Astrocyte of the cerebellum (primary cell): ENCODE measurements around the gene SKAP1.

Experiments used
- DNase-seq: peaks from one replicate; pipeline ENCODE4 v3.0.0-alpha.2; 2011; ENCODE audit warnings: low read depth
- H3K4me3 ChIP-seq: 2 replicates; pipeline ENCODE4 v1.5.1; 2011; ENCODE audit warnings: mild to moderate bottlenecking, low read depth, low read length, moderate library complexity
- in situ Hi-C: cut with HindIII; loops from 2 replicates; pipeline ENCODE4 v1.10.0; 2017; ENCODE audit warnings: low sequenced_read_pairs
- TF ChIP-seq, protein P1 (sequence below): IDR thresholded peaks from 2 replicates; pipeline ENCODE4 v1.5.1; 2012; ENCODE audit warnings: low read length, low read depth, moderate library complexity, mild to moderate bottlenecking; ENCODE audit errors: missing control alignments

The SKAP1 gene

GRCh38 chr17:48471817-48472410, 41.9 kb upstream of the SKAP1 start:
- in situ Hi-C loops = no loop called here
- DNase-seq = no peak
- no peak overlapping the region for H3K4me3 ChIP-seq
- TF ChIP-seq, protein P1, sequence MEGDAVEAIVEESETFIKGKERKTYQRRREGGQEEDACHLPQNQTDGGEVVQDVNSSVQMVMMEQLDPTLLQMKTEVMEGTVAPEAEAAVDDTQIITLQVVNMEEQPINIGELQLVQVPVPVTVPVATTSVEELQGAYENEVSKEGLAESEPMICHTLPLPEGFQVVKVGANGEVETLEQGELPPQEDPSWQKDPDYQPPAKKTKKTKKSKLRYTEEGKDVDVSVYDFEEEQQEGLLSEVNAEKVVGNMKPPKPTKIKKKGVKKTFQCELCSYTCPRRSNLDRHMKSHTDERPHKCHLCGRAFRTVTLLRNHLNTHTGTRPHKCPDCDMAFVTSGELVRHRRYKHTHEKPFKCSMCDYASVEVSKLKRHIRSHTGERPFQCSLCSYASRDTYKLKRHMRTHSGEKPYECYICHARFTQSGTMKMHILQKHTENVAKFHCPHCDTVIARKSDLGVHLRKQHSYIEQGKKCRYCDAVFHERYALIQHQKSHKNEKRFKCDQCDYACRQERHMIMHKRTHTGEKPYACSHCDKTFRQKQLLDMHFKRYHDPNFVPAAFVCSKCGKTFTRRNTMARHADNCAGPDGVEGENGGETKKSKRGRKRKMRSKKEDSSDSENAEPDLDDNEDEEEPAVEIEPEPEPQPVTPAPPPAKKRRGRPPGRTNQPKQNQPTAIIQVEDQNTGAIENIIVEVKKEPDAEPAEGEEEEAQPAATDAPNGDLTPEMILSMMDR = no peak

DNA sequence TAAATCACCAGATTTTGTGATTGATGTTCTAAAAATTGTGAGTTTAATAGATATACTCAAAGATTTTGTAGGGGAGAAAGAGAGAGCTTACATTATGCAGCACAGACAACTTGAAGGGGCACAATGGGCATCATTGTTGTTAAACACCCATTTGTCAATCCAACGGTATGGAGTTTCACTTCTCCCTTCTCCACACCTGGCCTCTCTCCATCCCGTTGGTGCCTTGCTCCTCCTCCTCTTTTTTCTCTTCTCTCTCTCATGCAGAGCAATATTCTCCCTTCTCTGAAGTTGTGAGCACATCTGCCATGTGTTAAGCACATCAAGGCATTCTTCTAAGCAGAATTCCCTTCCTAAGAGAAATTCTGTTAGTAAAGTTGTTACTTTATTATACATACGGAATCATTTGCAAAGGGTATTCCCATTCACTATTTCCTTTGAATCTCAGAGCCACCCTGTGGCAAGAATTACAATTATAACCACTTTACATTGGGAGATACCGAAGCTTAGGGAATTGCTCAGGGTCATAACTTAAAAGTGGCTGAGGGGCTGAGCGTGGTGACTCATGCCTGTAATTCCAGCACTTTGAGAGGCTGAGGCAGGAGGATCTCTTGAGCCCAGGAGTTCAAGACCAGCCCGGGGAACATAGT, 40.5 kb upstream of the SKAP1 start:
- no peak for DNase-seq
- in situ Hi-C loops = no loop called here
- TF ChIP-seq, protein P1 = peak; percentile 23
- H3K4me3 ChIP-seq = no peak overlapping the region

DNA sequence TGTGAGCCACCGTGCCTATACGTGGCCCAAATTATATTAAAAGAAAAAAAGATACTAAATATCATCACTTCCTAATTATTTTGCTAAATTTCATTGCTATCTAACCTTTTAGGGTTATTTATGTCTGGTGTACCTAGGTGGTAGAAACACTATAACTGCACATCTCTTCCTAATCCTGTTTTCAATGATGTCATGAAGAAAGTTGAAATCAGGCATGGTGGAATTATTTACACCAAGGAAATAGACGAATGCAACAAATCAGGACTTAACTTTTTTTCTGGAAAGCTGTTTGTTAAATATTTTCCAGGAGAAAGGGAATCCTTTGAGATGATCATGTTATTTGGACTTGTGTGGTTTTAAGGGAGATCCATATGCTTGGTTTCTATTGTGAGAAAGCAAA, 39.2 kb upstream of the SKAP1 start:
- H3K4me3 ChIP-seq = no peak overlapping the region
- TF ChIP-seq, protein P1 = no peak
- in situ Hi-C loops = no loop called here
- no peak for DNase-seq

DNA sequence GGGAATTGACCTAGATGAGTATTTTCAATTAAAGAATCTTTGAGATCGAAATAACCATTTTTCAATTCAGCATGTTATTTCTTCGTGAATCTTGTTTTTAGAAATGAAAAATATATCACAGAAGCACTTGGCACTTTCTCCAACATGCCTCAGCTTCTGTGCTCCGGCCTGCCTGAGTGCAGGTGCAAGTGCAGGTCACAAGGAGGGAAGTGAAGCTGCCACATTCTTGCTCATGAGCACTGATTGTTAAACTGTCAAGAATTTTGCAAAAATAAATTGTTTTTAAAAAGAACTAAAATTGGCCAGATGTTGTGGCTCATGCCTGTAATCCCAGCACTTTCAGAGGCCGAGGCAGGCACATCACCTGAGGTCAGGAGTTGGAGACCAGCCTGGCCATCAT, 38.3 kb upstream of the SKAP1 start:
- TF ChIP-seq, protein P1 = no peak
- H3K4me3 ChIP-seq = no peak overlapping the region
- DNase-seq = no peak
- in situ Hi-C loops = no loop called here

GRCh38 chr17:48465884-48466283, 35.9 kb upstream of the SKAP1 start:
- H3K4me3 ChIP-seq = no peak overlapping the region
- DNase-seq = no peak
- in situ Hi-C loops = no loop called here

GRCh38 chr17:48463526-48463925, 33.5 kb upstream of the SKAP1 start:
- H3K4me3 ChIP-seq = no peak overlapping the region
- DNase-seq = no peak
- TF ChIP-seq, protein P1 = no peak
- in situ Hi-C loops = no loop called here

More at GRCh38 chr17:48465884-48466283, 35.9 kb upstream of the SKAP1 start:
- TF ChIP-seq, protein P1 = no peak
